Left lung (tissue), 10 donors: ENCODE data around the gene RPRD1A. TPM values are rescaled to one million over a fixed set of nuclear protein-coding genes. Genes with fewer than 3 reads are reported as not detected.

Experiments
- ATAC-seq: fragments of 200-7000 bp; cut with Tn5 transposase; one replicate; pipeline ENCODE4 v1.9.1; 2020; ENCODE audit warnings: moderate library complexity
- DNase-seq, 4 donors: peaks; one replicate each; pipeline ENCODE4 v3.0.0-alpha.2; 2013 to 2020
- H3K27ac ChIP-seq, 2 donors: fragments of 200-600 bp; sonication (generic) in 1 of 2; one replicate each; pipeline versions ENCODE4 v1.5.0 to v1.8.0; 2020 to 2021
- H3K27me3 ChIP-seq, 2 donors: fragments of 200-600 bp; sonication (generic) in 1 of 2; one replicate each; pipeline versions ENCODE4 v1.5.0 to v1.8.0; 2020 to 2021
- H3K36me3 ChIP-seq, 2 donors: fragments of 200-600 bp; sonication (generic) in 1 of 2; one replicate each; pipeline versions ENCODE4 v1.5.0 to v1.8.0; 2020 to 2021
- H3K4me1 ChIP-seq, 2 donors: fragments of 200-600 bp; one replicate each; pipeline ENCODE4 v1.8.0; 2021
- H3K4me3 ChIP-seq, 2 donors: fragments of 200-600 bp; sonication (generic) in 1 of 2; one replicate each; pipeline versions ENCODE4 v1.5.0 to v1.8.0; 2020 to 2021; ENCODE audit warnings: mild to moderate bottlenecking in 1 of 2
- H3K9me3 ChIP-seq, 2 donors: fragments of 200-600 bp; sonication (generic) in 1 of 2; one replicate each; pipeline versions ENCODE4 v1.5.0 to v1.8.0; 2020 to 2021
- intact Hi-C, 2 donors: fragments of 100-400 bp; cut with DNase I; formaldehyde crosslinking; loops; one replicate each; pipeline versions ENCODE4 v1.11.2 to v1.14.2; 2022
- polyA plus RNA-seq, 6 donors: library from polyadenylated mRNA; unstranded; fragments of 120-200 nt; gene quantifications; one replicate each; pipeline ENCODE4 v1.2.1, GENCODE V29; 2013; ENCODE audit not compliant: insufficient read length in 6 of 6
- total RNA-seq, 2 donors: library from RNA; stranded (reverse); fragmentation: NEBNext Ultra II Directional; extraction: Animal tissue kit (Norgen Biotek cat#: 25700); gene quantifications; one replicate each; pipeline ENCODE4 v1.2.1, GENCODE V29; 2021
- TF ChIP-seq, protein P1 (sequence below), 2 donors: fragments of 200-600 bp; sonication (generic) in 1 of 2; IDR thresholded peaks; one replicate each; pipeline versions ENCODE4 v1.5.0 to v1.8.0; 2021; ENCODE audit warnings: antibody characterized with exemption in 2 of 2
- donor health status: DM: no; HTN: yes; CAD: no.
- donor health status: DM: no; HTN: no; CAD: no.

The RPRD1A gene
- total and polyA plus RNA-seq, 8 donors = 37.3 to 63.7 (median 56.8) TPM

DNA sequence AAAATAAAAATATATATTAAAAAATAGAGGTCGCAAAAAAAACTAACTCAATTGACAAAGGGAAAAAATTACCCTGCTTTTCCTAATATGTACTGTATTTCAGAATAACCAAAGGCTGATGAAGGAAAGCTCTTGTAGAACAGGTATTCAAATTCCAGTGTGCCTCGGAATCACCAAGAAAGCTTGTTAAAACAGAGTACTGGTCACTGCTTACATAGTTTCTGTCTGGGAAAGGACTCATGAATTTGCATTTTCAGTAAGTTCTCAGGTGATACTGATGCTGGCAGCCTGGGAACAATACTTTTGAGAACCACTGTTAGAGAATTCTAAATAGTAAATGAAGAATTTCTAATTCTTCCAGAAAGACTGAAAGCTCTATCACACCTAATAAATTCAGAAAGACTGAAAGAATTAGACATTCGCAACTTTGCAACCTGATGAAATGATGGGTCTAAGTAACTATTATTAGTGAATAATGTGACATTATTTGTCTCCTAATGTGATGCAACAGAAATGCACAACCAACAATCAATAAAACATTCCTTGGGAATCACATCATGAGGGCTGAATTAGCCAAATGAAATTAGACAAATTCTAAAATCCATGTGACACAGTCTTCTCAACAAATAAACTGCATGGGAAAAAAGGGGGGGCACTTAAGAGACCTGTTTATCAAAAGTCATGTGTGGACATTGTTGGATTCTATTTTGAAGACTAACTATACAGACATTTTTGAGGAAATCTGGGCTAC is 21.9 kb downstream of the RPRD1A start:
- H3K9me3 ChIP-seq = no peaks in the 10 kb centered on the region
- H3K27me3 ChIP-seq = no peaks in the 10 kb centered on the region
- DNase-seq (no peak), ATAC-seq (no peak)
- H3K27ac ChIP-seq = no peak overlapping the region
- no peaks in the 10 kb centered on the region for H3K36me3 ChIP-seq
- intact Hi-C loops = no loop called here
- no peaks in the 10 kb centered on the region for H3K4me1 ChIP-seq
- H3K4me3 ChIP-seq = no peak overlapping the region
- TF ChIP-seq, protein P1, sequence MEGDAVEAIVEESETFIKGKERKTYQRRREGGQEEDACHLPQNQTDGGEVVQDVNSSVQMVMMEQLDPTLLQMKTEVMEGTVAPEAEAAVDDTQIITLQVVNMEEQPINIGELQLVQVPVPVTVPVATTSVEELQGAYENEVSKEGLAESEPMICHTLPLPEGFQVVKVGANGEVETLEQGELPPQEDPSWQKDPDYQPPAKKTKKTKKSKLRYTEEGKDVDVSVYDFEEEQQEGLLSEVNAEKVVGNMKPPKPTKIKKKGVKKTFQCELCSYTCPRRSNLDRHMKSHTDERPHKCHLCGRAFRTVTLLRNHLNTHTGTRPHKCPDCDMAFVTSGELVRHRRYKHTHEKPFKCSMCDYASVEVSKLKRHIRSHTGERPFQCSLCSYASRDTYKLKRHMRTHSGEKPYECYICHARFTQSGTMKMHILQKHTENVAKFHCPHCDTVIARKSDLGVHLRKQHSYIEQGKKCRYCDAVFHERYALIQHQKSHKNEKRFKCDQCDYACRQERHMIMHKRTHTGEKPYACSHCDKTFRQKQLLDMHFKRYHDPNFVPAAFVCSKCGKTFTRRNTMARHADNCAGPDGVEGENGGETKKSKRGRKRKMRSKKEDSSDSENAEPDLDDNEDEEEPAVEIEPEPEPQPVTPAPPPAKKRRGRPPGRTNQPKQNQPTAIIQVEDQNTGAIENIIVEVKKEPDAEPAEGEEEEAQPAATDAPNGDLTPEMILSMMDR (IDR thresholded peaks at IDR 0.05) = no peak

DNA sequence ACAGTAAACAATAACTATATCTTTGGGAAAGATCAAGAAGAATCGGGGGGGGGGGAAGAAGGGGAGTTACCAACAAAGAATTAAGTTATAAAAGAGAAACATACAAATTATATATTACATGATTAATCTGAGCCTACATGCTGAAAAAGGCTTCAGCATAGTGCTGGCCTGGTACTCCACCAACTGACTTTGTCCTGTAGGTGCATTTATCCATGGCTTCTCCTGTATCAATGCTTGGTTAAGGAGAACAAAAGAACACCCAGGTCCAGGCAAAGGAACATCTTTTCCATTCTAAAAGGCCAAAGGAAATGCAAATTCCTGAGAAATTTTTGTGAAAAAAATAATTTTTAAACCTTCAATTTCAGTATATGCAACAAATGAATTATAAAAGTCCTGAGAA is 24.2 kb downstream of the RPRD1A start:
- peaks cover 0 to 8% of the 10 kb centered on the region in 2 donors for H3K9me3 ChIP-seq
- ATAC-seq = no peak
- H3K4me3 ChIP-seq = no peak overlapping the region
- peaks cover 0 to 4% of the 10 kb centered on the region in 2 donors for H3K36me3 ChIP-seq
- intact Hi-C loops = no loop called here
- TF ChIP-seq, protein P1 (IDR thresholded peaks at IDR 0.05) = no peak
- no peak for DNase-seq
- no peaks in the 10 kb centered on the region for H3K27me3 ChIP-seq
- H3K27ac ChIP-seq = no peak overlapping the region
- no peaks in the 10 kb centered on the region for H3K4me1 ChIP-seq

DNA sequence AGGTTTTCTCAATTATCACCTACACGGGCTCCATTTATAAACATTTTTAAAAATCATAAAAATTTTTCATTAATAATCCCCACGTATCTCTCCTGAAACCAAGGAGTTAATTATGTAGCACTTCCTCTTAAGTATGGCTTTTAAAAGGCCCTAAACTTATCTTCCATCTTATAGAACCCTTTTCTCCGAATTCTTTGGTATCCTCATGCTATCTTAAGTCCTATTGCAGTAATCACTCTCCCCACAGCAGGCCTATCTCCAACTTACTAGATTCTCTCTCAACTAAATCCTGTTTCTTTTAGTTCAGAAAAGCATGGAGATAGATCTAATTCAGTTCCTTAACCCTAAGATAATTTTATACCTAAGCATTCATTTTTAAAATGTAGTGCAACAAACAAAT is 26.2 kb downstream of the RPRD1A start:
- Histone ChIP-seq H3K27ac (no peak overlapping the region), H3K9me3 (peaks cover 0 to 16% of the 10 kb centered on the region in 2 donors), H3K36me3 (peaks cover 0 to 9% of the 10 kb centered on the region in 2 donors), H3K4me3 (no peak overlapping the region), H3K27me3 (no peaks in the 10 kb centered on the region), H3K4me1 (no peaks in the 10 kb centered on the region)
- intact Hi-C loops = no loop called here
- TF ChIP-seq, protein P1 (IDR thresholded peaks at IDR 0.05) = no peak
- ATAC-seq (no peak), DNase-seq (no peak)

DNA sequence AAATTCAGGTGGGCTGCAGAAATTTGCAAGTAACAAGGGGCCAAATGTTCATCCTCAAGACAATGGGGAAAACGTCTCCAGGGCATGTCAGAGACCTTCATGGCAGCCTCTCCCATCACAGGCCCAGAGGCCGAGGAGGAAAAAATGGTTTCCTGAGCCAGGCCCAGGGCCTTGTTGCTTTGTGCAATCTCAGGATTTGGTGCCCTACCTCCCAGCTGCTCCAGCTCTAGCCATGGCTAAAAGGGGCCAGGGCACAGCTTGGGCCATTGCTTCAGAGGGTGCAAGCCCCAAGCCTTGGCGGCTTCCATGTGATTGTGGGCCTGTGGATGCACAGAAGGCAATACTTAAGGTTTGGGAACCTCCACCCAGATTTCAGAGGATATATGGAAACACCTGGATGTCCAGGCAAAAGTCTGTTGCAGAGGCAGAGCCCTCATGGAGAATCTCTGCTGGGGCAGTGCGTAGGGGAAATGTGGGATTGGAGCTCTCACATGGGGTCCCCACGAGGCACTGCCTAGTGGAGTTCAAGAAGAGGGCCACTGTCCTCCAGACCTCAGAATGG is 29.2 kb downstream of the RPRD1A start:
- Histone ChIP-seq H3K27ac (no peak overlapping the region), H3K4me1 (no peaks in the 10 kb centered on the region), H3K4me3 (no peak overlapping the region), H3K9me3 (peaks cover 0 to 16% of the 10 kb centered on the region in 2 donors), H3K36me3 (peaks cover 0 to 9% of the 10 kb centered on the region in 2 donors), H3K27me3 (no peaks in the 10 kb centered on the region)
- TF ChIP-seq, protein P1 (IDR thresholded peaks at IDR 0.05) = no peak
- intact Hi-C loops = no loop called here
- DNase-seq = no peak
- no peak for ATAC-seq

DNA sequence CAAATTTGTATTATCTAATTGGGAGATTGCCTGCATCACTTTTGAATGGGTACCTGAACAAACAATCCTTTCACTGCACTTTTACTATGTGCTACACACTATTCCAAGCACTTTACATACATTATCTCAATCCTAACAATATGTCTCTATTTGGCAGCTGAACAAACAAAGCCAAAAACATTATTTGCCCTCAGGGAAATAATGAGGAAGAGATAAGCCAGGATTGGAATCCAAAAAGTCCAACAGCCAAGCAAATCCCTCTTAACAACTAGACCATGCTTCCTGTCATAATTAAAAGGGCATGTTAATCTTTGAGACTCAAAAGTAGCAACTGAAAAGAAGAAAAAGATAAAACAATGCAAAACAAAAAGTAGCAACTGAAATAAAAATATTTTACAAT is 32.1 kb downstream of the RPRD1A start:
- H3K9me3 ChIP-seq = peaks cover 0 to 16% of the 10 kb centered on the region in 2 donors
- TF ChIP-seq, protein P1 (IDR thresholded peaks at IDR 0.05) = no peak
- H3K36me3 ChIP-seq = peaks cover 0 to 15% of the 10 kb centered on the region in 2 donors
- no peaks in the 10 kb centered on the region for H3K27me3 ChIP-seq
- no peak for ATAC-seq
- DNase-seq = no peak
- intact Hi-C loops = no loop called here
- H3K4me1 ChIP-seq = no peaks in the 10 kb centered on the region
- H3K4me3 ChIP-seq = no peak overlapping the region
- H3K27ac ChIP-seq = no peak overlapping the region
